Psoas muscle (tissue), 8 donors: ENCODE results near the gene PMPCA. TPM values are rescaled to one million over a fixed set of nuclear protein-coding genes. Genes with fewer than 3 reads are reported as not detected.

ENCODE experiments used
- ATAC-seq, 4 donors: fragments of 200-7000 bp; cut with Tn5 transposase; one replicate each; pipeline ENCODE4 v1.9.1; 2020; ENCODE audit warnings: moderate library complexity in 3 of 4, mild to moderate bottlenecking in 2 of 4
- DNase-seq, 2 donors: peaks; one replicate each; pipeline ENCODE4 v3.0.0-alpha.2; 2020
- H3K27ac ChIP-seq: fragments of 200-600 bp; one replicate; pipeline ENCODE4 v1.8.0; 2022
- H3K27me3 ChIP-seq, 3 donors: fragments of 200-600 bp in 1 of 3; one replicate each; pipeline versions ENCODE4 v1.6.1 to v1.8.0; 2013 to 2022; ENCODE audit warnings: low read length in 2 of 3, mild to moderate bottlenecking in 2 of 3, moderate library complexity in 1 of 3; ENCODE audit not compliant: insufficient read depth in 3 of 3
- H3K36me3 ChIP-seq, 2 donors: fragments of 200-600 bp in 1 of 2; one replicate each; pipeline versions ENCODE4 v1.6.1 to v1.8.0; 2013 to 2022; ENCODE audit warnings: low read depth in 1 of 2, mild to moderate bottlenecking in 1 of 2, moderate library complexity in 1 of 2; ENCODE audit not compliant: insufficient read depth in 1 of 2
- H3K4me1 ChIP-seq: fragments of 200-600 bp; one replicate; pipeline ENCODE4 v1.8.0; 2022
- H3K4me3 ChIP-seq: fragments of 200-600 bp; one replicate; pipeline ENCODE4 v1.8.0; 2022; ENCODE audit warnings: mild to moderate bottlenecking
- H3K9me3 ChIP-seq: fragments of 200-600 bp; one replicate; pipeline ENCODE4 v1.8.0; 2022
- WGBS, 3 donors: extraction: QIAGEN DNeasy Blood & Tissue Kit; methylation state at CpG; one replicate each; pipeline versions ENCODE4 v1.1.6 to v1.1.7; 2013; 5-methylcytosine and 5-hydroxymethylcytosine counted together
- intact Hi-C, 2 donors: fragments of 100-400 bp; cut with DNase I; formaldehyde crosslinking; loops; one replicate each; pipeline versions ENCODE4 v1.11.0 to v1.14.2; 2022
- polyA plus RNA-seq, 3 donors: library from polyadenylated mRNA; stranded (reverse); fragments of 200-250 nt; gene quantifications; one replicate each; pipeline ENCODE4 v1.2.3, GENCODE V29; 2013
- total RNA-seq, 4 donors: library from RNA; stranded (reverse); fragmentation: NEBNext Ultra II Directional in 2 of 4; extraction: Animal tissue kit (Norgen Biotek cat#: 25700) in 2 of 4; gene quantifications; one replicate each; pipeline versions ENCODE4 v1.2.1 to v1.2.4, GENCODE V29; 2021 to 2023
- TF ChIP-seq, protein P1 (sequence below): fragments of 200-600 bp; IDR thresholded peaks from one replicate; pipeline ENCODE4 v1.8.0; 2022; ENCODE audit warnings: antibody characterized with exemption
- donor health status: healthy with polysubstance abuse.
- donor health status: DM: no; HTN: no; CAD: no; lungs with moderate emphysema.
- donor health status: Bipolar disorder and iron deficiency.
- donor health status: healthy.
- donor health status: DM: yes; HTN: yes; CAD: no.
- donor health status: DM: no; HTN: no; CAD: no.
- donor health status: DM: no; HTN: no; CAD: no.
- donor health status: DM: yes; HTN: yes; CAD: no.

Gene PMPCA
- total and polyA plus RNA-seq, 7 donors: 42.4 to 116 (median 63.6) TPM

DNA sequence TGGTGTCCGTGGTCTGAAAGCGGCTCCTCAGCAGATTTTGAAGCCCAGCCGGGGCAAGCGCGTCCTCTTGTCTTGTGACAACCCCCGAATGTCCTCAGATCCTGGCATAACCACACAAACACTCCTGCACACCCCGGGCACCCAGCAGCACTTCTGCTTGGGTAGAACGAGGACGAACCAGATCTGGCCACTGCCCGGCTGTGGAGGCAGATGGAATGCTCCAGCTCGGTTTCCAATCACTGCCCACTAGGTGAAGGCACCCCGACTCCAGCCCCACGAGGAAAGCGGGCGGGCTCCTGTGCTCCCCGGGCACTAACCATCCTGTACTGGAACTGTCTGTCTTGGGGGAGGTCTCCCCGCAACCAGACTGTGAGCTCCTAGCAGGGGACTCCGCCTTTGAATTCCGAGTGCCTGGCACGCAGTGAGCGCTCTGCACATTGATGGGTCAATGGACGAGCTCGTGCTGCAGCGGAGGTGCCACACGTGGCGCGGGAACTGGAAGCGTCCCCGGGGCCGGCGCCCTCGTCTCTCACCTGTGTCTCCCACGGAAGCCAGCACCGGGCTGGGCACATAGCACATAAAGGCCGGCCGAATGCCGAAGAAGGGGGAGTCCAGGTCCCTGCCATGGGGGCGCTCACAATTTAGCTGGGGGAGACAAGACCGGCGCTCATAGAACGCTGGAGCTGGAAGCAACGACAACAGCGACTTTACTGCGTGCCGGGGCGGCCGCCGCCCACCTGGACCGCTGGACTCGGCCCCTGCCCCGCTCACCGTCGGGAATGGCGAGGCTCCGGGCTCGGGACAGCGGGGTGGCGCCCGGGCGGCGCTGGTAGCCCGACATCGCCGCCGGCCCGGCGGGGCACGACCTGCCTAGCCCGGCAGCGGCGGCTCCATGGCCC lies 652 bp upstream of the PMPCA start:
- ATAC-seq: peak; percentile 17 to 52 (median 50)
- peaks cover 0 to 66% of the 10 kb centered on the region in 2 donors for H3K36me3 ChIP-seq
- WGBS, 3 donors: 8 to 15% (median 8%) methylated on average over 37 to 71 of the region's 71 CpGs
- no peaks in the 10 kb centered on the region for H3K27me3 ChIP-seq
- H3K4me3 ChIP-seq: peak overlapping the region; percentile 99
- no peak for DNase-seq
- TF ChIP-seq, protein P1, sequence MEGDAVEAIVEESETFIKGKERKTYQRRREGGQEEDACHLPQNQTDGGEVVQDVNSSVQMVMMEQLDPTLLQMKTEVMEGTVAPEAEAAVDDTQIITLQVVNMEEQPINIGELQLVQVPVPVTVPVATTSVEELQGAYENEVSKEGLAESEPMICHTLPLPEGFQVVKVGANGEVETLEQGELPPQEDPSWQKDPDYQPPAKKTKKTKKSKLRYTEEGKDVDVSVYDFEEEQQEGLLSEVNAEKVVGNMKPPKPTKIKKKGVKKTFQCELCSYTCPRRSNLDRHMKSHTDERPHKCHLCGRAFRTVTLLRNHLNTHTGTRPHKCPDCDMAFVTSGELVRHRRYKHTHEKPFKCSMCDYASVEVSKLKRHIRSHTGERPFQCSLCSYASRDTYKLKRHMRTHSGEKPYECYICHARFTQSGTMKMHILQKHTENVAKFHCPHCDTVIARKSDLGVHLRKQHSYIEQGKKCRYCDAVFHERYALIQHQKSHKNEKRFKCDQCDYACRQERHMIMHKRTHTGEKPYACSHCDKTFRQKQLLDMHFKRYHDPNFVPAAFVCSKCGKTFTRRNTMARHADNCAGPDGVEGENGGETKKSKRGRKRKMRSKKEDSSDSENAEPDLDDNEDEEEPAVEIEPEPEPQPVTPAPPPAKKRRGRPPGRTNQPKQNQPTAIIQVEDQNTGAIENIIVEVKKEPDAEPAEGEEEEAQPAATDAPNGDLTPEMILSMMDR: no peak
- peaks cover 25% of the 10 kb centered on the region for H3K4me1 ChIP-seq
- intact Hi-C loops: loop anchor here (5.0 kb wide), 2 partner anchors 62 to 67 kb away; no protein-coding TSS in a partner anchor
- H3K9me3 ChIP-seq: no peaks in the 10 kb centered on the region
- peak overlapping the region; percentile 94 for H3K27ac ChIP-seq

DNA sequence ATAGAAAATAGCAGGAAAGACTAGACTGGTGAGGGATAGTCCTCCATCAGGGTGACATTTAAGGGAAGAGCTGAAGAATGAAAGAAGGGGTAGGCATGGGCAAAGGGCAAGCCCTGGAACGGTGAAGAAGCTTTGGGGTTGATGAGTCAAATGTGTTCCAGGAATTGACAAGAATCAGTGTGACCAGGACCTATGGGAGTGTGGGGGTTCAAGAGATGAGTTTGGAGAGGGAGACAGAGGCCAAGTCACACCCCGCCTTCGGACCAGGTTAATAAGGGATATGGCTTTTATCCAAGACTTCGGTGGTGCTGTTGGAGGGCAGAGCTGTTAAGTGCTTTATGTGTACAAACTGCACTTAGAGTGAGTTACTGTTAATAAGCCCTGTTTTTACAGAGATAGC lies 920 bp downstream of the PMPCA start:
- H3K4me1 ChIP-seq: peaks cover 25% of the 10 kb centered on the region
- H3K36me3 ChIP-seq: peaks cover 0 to 66% of the 10 kb centered on the region in 2 donors
- intact Hi-C loops: loop anchor here (5.0 kb wide), 2 partner anchors 61 to 66 kb away; no protein-coding TSS in a partner anchor
- peak overlapping the region; percentile 99 for H3K4me3 ChIP-seq
- no peak for ATAC-seq
- H3K27ac ChIP-seq: peak overlapping the region; percentile 94
- 28 to 42% (median 31%) methylated on average over 4 of the region's 4 CpGs for WGBS, 3 donors
- H3K27me3 ChIP-seq: no peaks in the 10 kb centered on the region
- TF ChIP-seq, protein P1: no peak
- no peak for DNase-seq
- no peaks in the 10 kb centered on the region for H3K9me3 ChIP-seq

DNA sequence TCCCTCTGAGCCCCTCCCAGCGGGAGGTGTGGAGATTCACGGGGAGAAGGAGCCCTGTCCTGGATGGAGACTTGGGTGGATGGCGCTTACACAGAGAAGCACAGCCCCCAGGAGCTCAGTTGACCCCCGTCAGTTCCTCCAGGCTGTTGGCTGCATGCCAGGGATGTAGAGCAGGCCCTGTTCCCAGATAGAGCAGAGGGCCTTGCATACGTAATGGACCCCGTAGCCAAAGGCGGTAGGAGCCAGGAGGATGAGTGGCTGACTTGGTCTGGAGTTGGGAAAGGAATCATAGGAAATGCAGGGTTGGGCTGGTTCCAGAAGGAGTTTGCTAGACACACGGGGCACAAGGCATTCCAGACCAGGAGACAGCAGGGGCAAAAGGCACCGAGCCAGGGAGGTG lies 2.5 kb downstream of the PMPCA start:
- ATAC-seq (no peak), DNase-seq (peak in 1 of 2 donors; percentile 49)
- WGBS, 3 donors: 57 to 76% (median 64%) methylated on average over 9 of the region's 9 CpGs
- no peaks in the 10 kb centered on the region for H3K9me3 ChIP-seq
- no peak overlapping the region for H3K27ac ChIP-seq
- peaks cover 4 to 66% of the 10 kb centered on the region in 2 donors for H3K36me3 ChIP-seq
- TF ChIP-seq, protein P1: no peak
- peaks cover 25% of the 10 kb centered on the region for H3K4me1 ChIP-seq
- no peak overlapping the region for H3K4me3 ChIP-seq
- intact Hi-C loops: loop anchor here (5.0 kb wide), 2 partner anchors 59 to 64 kb away; no protein-coding TSS in a partner anchor
- no peaks in the 10 kb centered on the region for H3K27me3 ChIP-seq

DNA sequence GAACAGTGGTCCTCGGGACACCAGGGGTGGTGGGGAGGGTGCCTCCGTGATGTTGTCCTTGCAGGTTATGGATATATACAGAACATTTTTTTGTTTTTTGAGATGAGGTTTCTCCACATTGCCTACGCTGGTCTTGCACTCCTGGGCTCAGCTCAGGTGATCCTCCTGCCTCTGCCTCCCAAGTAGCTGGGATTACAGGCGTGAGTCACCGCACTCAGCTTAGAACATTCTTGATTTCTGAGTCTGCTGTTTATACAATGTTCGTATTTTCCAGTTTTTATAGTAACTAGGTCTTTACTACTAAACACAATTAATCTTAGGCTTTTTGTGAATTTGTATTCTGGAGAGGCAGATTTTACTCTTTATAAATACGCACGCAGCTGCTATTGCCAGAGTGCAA lies 6.0 kb downstream of the PMPCA start:
- Histone ChIP-seq H3K27ac (no peak overlapping the region), H3K4me1 (peaks cover 12% of the 10 kb centered on the region), H3K4me3 (no peak overlapping the region), H3K9me3 (no peaks in the 10 kb centered on the region), H3K27me3 (no peaks in the 10 kb centered on the region), H3K36me3 (peaks cover 6 to 99% of the 10 kb centered on the region in 2 donors)
- DNase-seq: no peak
- ATAC-seq: no peak
- 94 to 98% (median 98%) methylated on average over 8 of the region's 8 CpGs for WGBS, 3 donors
- TF ChIP-seq, protein P1: no peak
- intact Hi-C loops: no loop called here
